Hematopoietic multipotent progenitor cell treated with erythropoietin and hydrocortisone succinate and interleukin-3 and kit ligand, for 15 days (in vitro differentiated cells): Measurements from ENCODE around the gene GALNT6.
"Not testable (repeated sequence)": the region's sequence is repeated elsewhere in the genome, so short reads cannot be mapped to it uniquely, and the experiment has no call there.

Experiments used
- DNase-seq: peaks from one replicate; pipeline ENCODE4 v3.0.0-alpha.2; 2015; ENCODE audit warnings: low spot score

Gene GALNT6

DNA sequence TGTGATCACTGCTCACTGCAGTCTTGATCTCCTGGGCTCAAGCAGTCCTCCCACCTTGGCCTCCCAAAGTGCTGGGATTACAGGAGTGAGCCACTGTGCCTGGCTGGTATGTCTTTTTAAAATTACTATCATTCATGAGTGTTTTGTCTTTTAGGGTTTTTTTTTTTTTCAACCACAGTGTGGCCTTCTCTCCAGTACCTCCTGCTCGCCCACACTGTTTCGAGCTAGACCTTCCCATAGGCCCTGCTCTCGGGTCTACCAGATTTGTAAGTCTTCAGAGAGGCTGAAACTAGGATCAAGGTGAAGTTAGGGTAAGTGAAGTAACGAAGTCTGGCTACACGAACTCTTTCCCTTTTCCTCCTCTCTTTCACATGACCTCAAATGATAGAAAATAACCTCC is 68.8 kb downstream of the GALNT6 start:
- DNase-seq, result no peak

DNA sequence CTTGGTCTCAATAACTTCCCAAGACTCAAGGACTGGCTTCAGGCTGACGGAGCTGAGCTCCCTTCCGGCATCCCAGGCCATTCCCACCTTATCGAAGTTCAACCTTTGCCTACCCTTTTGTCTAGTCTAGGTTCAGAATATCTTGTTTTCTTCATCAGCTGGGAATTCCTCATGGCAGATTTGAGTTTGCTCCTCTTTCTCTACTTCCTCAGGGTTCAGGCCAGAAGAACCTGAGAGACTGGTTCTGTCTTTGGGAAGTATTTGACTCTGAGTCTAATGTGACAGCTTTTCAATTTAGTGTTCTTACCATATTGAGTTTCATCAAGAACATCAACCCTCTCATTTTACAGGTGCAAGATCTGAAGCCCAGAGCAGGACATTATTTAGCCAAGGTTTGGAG is 69.3 kb downstream of the GALNT6 start:
- no peak for DNase-seq

DNA sequence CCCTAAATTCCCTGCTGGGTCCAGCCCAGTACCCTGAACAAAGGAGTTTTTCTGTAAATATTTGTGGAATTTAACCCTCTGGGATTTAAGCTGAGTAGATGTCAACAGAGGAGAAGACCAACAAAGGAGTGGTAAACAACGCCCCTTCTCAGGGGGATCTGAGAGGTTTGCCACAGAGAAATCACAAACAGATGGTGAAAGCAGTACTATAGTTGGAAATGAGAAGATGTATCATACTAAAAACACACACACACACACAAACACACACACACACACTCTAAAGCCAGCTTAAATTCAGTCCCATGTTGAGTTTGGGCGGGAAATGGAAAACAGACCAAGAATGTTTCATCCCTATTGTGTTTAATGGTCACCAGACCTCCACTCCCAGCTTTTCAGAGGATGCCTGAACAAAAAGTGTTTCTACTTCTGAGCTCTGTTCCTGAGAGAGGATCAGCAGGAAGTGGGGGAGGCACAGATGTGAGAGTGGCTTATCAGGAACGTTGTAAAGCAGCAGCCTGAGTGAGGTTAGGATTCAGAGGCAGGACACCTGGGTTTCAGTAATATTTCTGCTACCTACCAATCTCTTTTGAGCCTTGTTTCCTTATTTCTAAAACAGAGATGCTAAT is 70.4 kb downstream of the GALNT6 start:
- no peak for DNase-seq

DNA sequence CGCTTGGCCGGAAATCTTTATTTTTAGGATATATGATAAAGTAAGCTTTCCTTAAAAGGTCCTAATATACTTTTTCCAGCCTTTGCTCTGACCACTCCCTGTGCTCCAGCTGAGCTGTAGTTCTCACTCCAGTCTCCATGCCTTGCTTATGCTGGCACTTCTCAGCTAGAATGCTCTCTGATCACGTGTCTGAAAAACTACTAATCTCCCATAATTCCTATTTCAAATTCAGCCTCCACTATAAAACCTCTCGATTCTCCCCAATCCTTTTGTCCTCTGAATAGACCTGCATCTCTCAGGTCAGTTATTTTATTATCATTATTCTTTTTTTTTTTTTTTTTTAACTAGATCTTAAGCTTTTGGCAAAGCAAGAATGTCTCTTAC is 70.9 kb downstream of the GALNT6 start:
- DNase-seq, result no peak

DNA sequence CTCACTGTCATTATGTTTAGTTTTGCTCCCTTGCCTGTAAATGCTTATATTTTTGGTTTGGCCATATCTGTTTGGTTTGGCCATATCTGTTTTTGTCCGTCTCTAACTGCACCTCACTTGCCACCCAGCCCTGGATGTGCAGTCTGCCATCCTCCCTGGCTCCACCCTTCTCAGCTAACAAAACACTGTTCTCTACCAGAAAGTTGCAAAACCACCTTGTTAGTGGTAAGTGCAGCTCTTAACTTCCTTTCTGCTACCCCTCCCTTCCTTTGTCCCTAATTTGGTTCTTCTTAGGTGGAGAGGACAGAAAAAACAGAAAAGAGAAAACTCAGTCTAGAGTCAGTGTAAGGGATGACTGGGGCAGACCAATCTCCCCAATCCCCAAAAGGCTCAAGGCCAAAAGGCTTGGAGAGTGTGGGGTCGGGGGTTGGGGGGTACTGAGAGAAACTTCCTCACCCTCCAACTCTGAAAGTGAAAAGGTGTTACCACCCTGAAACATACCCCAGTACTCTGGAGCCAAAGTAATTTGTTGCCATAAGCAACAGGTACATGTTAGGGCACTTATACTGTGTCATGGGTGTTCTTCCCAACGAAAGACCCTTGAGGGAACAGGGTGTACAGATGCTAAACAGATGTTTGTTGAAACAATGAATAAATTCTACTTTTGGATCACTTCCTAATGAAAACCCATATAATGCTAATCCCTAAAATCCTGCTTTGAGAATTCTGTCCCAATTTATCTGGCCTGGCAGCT is 72.2 kb downstream of the GALNT6 start:
- no peak for DNase-seq

DNA sequence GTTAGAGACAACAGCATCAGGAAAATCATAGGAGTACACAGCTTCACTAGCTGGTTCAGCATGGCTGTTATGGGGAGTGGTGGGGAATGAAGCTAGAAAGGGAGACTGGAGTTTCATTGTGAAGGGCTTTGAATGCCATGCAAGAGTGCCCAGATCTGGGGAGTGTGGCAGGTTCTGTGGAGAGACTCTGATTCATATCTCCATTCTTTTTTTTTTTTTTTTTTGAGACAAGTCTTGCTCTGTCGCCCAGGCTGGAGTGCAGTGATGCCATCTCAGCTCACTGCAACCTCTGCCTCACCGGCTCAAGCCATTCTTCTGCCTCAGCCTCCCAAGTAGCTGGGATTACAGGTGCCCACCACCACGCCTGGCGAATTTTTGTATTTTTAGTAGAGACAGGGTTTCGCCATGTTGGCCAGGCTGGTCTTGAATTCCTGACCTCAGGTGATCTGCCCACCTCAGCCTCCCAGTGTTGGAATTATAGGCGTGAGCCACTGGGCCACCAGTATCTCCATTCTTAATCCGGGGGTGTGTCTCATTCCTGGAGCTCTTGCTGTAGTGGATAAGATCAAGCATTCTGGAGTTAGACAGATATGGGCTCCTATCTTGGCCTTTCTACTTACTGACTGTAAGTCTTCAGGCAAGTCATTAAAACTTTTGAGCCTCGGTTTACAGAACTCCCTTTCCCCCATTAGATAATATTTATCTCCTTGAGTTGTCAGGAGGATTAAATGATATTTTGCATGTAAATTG is 73.0 kb downstream of the GALNT6 start:
- not testable (repeated sequence) for DNase-seq

DNA sequence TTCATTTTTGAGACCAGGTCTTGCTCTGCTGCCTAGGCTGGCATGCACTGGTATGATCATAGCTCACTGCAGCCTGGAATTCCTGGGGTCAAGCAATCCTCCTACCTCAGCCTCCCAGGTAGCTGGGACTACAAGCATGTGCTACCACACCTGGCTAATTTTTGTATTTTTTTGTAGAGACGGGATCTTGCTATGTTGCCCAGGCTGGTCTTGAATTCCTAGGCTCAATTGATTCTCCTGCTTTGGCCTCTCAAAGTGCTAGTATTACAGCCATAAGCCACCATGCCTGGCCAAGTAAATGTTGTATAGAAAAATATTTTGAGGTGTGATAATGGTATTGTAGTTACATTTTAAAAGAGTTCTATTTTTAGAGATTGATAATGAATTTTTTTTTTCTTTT is 79.8 kb downstream of the GALNT6 start:
- DNase-seq, result no peak

DNA sequence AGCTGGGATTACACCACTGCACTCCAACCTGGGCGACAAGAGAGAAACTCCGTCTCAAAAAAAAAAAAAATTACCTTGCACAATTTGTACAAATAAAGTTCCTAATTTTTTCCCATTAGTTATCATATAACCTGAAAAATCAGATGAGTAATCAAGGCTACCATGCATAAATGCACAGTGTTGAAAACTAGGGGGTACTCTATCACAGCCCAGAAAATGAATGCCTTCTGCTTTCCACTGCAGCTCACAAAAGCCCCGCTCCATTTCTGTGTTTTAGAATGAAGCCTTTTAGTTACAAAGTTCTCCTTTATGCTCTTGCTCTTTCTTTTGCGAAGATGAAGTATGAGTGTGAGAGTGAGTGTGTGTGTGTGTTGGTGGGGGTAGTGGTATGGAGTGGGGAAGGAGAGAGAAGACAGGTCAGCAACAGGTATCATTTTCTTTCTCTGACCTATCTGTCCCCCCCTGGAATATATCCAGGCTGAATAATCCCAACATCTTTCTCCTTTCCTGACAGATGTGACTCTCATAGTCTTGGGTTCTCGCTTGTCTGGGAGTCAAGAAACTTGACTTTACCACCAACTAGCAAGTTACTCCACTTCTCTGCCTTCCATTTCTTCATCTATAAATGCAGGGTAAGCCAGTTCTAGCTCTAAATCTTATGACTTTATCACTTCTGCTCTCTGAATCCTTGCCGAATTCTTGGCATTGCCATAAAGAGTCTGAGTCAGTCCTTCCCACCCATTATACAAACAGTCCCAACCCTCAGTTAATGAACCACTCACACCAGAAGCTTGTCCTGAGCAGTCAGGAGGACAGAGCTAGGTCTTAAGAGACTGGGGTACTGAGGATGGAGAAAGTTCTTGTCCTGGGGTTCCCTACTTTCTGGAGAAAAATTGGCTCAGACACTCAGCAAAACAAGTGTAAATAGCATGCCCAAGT is 83.3 kb downstream of the GALNT6 start:
- no peak for DNase-seq

DNA sequence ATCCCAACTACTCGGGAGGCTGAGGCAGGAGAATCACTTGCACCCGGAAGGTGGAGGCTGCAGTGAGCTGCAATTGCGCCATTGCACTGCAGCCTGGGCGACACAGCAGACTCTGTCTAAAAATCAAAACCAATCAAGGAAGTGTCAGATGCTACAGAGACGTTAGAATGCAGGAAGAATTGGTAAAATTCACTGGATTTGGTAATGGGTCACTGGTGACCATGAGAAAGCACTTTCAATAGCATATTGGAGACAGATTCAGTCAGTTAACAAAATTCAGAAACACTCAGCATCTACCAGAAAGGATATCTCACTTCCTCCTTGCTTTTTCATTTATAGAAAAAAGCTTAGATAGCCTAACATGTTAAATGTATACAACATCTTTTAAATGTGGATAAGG is 84.7 kb downstream of the GALNT6 start:
- DNase-seq, result no peak
